H1 (cell line): ENCODE data around the gene SPIRE1. TPM values are rescaled to one million over a fixed set of nuclear protein-coding genes. Genes with fewer than 3 reads are reported as not detected.

Experiments used
- CTCF ChIA-PET: fragments of 300-600 bp; sonication (Branson Sonifier 250); formaldehyde crosslinking; loops from one replicate; lab custom pipeline; 2021; ENCODE audit not compliant: partially characterized antibody; lab: Charles Lee
- POLR2A ChIA-PET: fragments of 300-600 bp; sonication (Branson Sonifier 250); formaldehyde crosslinking; loops from one replicate; lab custom pipeline; 2021; ENCODE audit warnings: inconsistent platforms; ENCODE audit not compliant: partially characterized antibody; lab: Charles Lee
- DNase-seq, 2 experiments: peaks; one replicate each; pipeline versions ENCODE4 v3.0.0 to v3.0.0-alpha.2; 2010 to 2022; ENCODE audit warnings: low spot score in 2 of 2, low read depth in 1 of 2, mixed read lengths in 1 of 2
- FAIRE-seq: peaks from 2 replicates; lab custom pipeline; 2011; peaks lifted over from hg19 to GRCh38; lab: Jason Lieb, UNC
- H2AFZ ChIP-seq: 2 replicates; pipeline ENCODE4 v1.8.1; 2012; ENCODE audit warnings: low read length, inconsistent platforms
- H2AK5ac ChIP-seq: 2 replicates; pipeline ENCODE4 v1.6.1; 2013; ENCODE audit warnings: low read depth, low read length
- H2BK120ac ChIP-seq: replicated peaks from 2 replicates; pipeline ENCODE3; 2013; ENCODE audit warnings: low read depth, low read length, inconsistent platforms
- H2BK12ac ChIP-seq: 2 replicates; pipeline ENCODE4 v1.6.1; 2013; ENCODE audit warnings: low read depth, low read length
- H2BK15ac ChIP-seq: 2 replicates; pipeline ENCODE4 v1.6.1; 2013; ENCODE audit warnings: low read length
- H2BK20ac ChIP-seq: 2 replicates; pipeline ENCODE4 v1.6.1; 2013; ENCODE audit warnings: low read length
- H2BK5ac ChIP-seq: 2 replicates; pipeline ENCODE4 v1.6.1; 2013; ENCODE audit warnings: low read depth, low read length
- H3K14ac ChIP-seq: 2 replicates; pipeline ENCODE4 v1.6.1; 2013; ENCODE audit warnings: inconsistent platforms; ENCODE audit not compliant: insufficient read length
- H3K18ac ChIP-seq: 2 replicates; pipeline ENCODE4 v1.6.1; 2013; ENCODE audit warnings: low read length; ENCODE audit errors: extremely low read depth
- H3K23ac ChIP-seq: 2 replicates; pipeline ENCODE4 v1.6.1; 2013; ENCODE audit warnings: inconsistent platforms; ENCODE audit not compliant: insufficient read length
- H3K23me2 ChIP-seq: 2 replicates; pipeline ENCODE4 v1.6.1; 2013; ENCODE audit warnings: low read depth, low read length
- H3K27ac ChIP-seq: 2 replicates; pipeline ENCODE4 v1.6.1; 2011; ENCODE audit warnings: low read depth, low read length, inconsistent platforms
- H3K27me3 ChIP-seq, 4 experiments: replicated peaks in 1 of 4; 1 replicate in 1 of 4; 2 replicates in 3 of 4; pipeline versions ENCODE4 v1.6.1 to v1.8.1; 2011 to 2013; ENCODE audit warnings: low read length in 3 of 4, mild to moderate bottlenecking in 3 of 4, inconsistent platforms in 2 of 4, mixed read lengths in 2 of 4, moderate library complexity in 1 of 4; ENCODE audit not compliant: control insufficient read depth in 3 of 4, insufficient read depth in 3 of 4; ENCODE audit errors: extremely low read depth in 1 of 4
- H3K36me3 ChIP-seq, 4 experiments: 2 replicates each; pipeline versions ENCODE4 v1.6.1 to v1.8.1; 2011 to 2013; ENCODE audit warnings: mild to moderate bottlenecking in 4 of 4, low read length in 3 of 4, moderate library complexity in 2 of 4, control low read depth in 1 of 4, inconsistent platforms in 1 of 4; ENCODE audit not compliant: insufficient read depth in 4 of 4, control insufficient read depth in 2 of 4
- H3K4ac ChIP-seq: replicated peaks from 2 replicates; pipeline ENCODE3; 2013; ENCODE audit warnings: low read length, low read depth, mixed read lengths, inconsistent platforms; ENCODE audit not compliant: insufficient read length
- H3K4me1 ChIP-seq, 4 experiments: replicated peaks in 1 of 4; 1 replicate in 1 of 4; 2 replicates in 3 of 4; pipeline versions ENCODE4 v1.6.1 to v1.8.1; 2011 to 2013; ENCODE audit warnings: low read length in 3 of 4, inconsistent platforms in 2 of 4, mixed read lengths in 1 of 4; ENCODE audit not compliant: insufficient read depth in 4 of 4, control insufficient read depth in 3 of 4
- H3K4me2 ChIP-seq, 2 experiments: 2 replicates each; pipeline versions ENCODE4 v1.6.1 to v1.8.1; 2011 to 2013; ENCODE audit warnings: low read depth in 2 of 2, low read length in 2 of 2, control low read depth in 1 of 2, inconsistent platforms in 1 of 2, mild to moderate bottlenecking in 1 of 2; ENCODE audit not compliant: insufficient read depth in 1 of 2
- H3K4me3 ChIP-seq, 4 experiments: fragments of 200-600, 300-600 bp in 1 of 4; sonication (generic), shearing (Covaris generic), sonication (Bioruptor Twin) in 1 of 4; 2 replicates each; pipeline versions ENCODE4 v1.5.1 to v1.8.1; 2011 to 2016; ENCODE audit warnings: low read length in 4 of 4, low read depth in 3 of 4, control low read depth in 2 of 4, inconsistent platforms in 2 of 4, mild to moderate bottlenecking in 2 of 4, mixed read lengths in 1 of 4, moderate library complexity in 1 of 4; ENCODE audit not compliant: insufficient read depth in 2 of 4; ENCODE audit errors: extremely low read depth in 1 of 4
- H3K56ac ChIP-seq: replicated peaks from 2 replicates; pipeline ENCODE3; 2013; ENCODE audit warnings: low read depth, mild to moderate bottlenecking, mixed read lengths, low read length, inconsistent platforms; ENCODE audit not compliant: insufficient read length
- H3K79me1 ChIP-seq: 2 replicates; pipeline ENCODE4 v1.6.1; 2013; ENCODE audit warnings: low read depth, low read length, control low read depth
- H3K79me2 ChIP-seq, 2 experiments: 2 replicates each; pipeline versions ENCODE4 v1.6.1 to v1.8.1; 2012 to 2013; ENCODE audit warnings: low read length in 2 of 2, mild to moderate bottlenecking in 2 of 2, inconsistent platforms in 1 of 2; ENCODE audit not compliant: insufficient read depth in 2 of 2, control insufficient read depth in 1 of 2
- H3K9ac ChIP-seq, 4 experiments: replicated peaks in 1 of 4; 1 replicate in 1 of 4; 2 replicates in 3 of 4; pipeline versions ENCODE4 v1.6.1 to v1.8.1; 2011 to 2013; ENCODE audit warnings: low read depth in 3 of 4, low read length in 3 of 4, control low read depth in 2 of 4, mild to moderate bottlenecking in 2 of 4, moderate library complexity in 2 of 4, inconsistent platforms in 1 of 4; ENCODE audit errors: extremely low read depth in 1 of 4
- H3K9me3 ChIP-seq, 2 experiments: 2 replicates each; pipeline versions ENCODE4 v1.6.1 to v1.8.1; 2012 to 2013; ENCODE audit warnings: mild to moderate bottlenecking in 2 of 2, moderate library complexity in 2 of 2, control low read depth in 1 of 2, inconsistent platforms in 1 of 2, low read depth in 1 of 2, low read length in 1 of 2, mixed read lengths in 1 of 2; ENCODE audit not compliant: insufficient read depth in 2 of 2
- H4K20me1 ChIP-seq, 2 experiments: replicated peaks in 1 of 2; 2 replicates each; pipeline versions ENCODE3 to v1.8.1; 2011 to 2013; ENCODE audit warnings: inconsistent platforms in 2 of 2, low read length in 2 of 2, mild to moderate bottlenecking in 1 of 2; ENCODE audit not compliant: insufficient read depth in 2 of 2, control insufficient read depth in 1 of 2
- H4K5ac ChIP-seq: 2 replicates; pipeline ENCODE4 v1.6.1; 2013; ENCODE audit warnings: low read length, low read depth, mixed read lengths, inconsistent platforms; ENCODE audit not compliant: insufficient read length
- H4K8ac ChIP-seq: 2 replicates; pipeline ENCODE4 v1.8.0; 2013; ENCODE audit warnings: mild to moderate bottlenecking, moderate library complexity, low read length, inconsistent platforms; ENCODE audit not compliant: insufficient read depth; ENCODE audit errors: extremely low read depth
- H4K91ac ChIP-seq: replicated peaks from 2 replicates; pipeline ENCODE3; 2013; ENCODE audit warnings: low read length, mixed read lengths, inconsistent platforms; ENCODE audit not compliant: insufficient read length
- ATF3 ChIP-seq: IDR thresholded peaks from 2 replicates; pipeline ENCODE4 v1.6.1; 2011; ENCODE audit warnings: low read depth, mild to moderate bottlenecking, low read length; ENCODE audit not compliant: insufficient read depth
- CTCF ChIP-seq, 3 experiments: IDR thresholded peaks; 1 replicate in 2 of 3; 2 replicates in 1 of 3; pipeline versions ENCODE4 v1.5.1 to v1.6.1; 2011; ENCODE audit warnings: low read length in 3 of 3, mild to moderate bottlenecking in 3 of 3, inconsistent platforms in 2 of 3, low read depth in 1 of 3, moderate library complexity in 1 of 3; ENCODE audit not compliant: insufficient read depth in 1 of 3; ENCODE audit errors: control extremely low read depth in 1 of 3
- GABPA ChIP-seq: IDR thresholded peaks from 2 replicates; pipeline ENCODE4 v1.6.1; 2011; ENCODE audit warnings: mild to moderate bottlenecking, low read length, moderate library complexity, borderline replicate concordance; ENCODE audit not compliant: insufficient read depth
- HDAC6 ChIP-seq: IDR thresholded peaks from one replicate; pipeline ENCODE4 v1.7.1; 2012; ENCODE audit warnings: low read depth, mild to moderate bottlenecking, inconsistent platforms, low read length, moderate library complexity
- NANOG ChIP-seq: IDR thresholded peaks from 2 replicates; pipeline ENCODE4 v1.6.1; 2011; ENCODE audit warnings: low read length, low read depth, mild to moderate bottlenecking, inconsistent platforms; ENCODE audit not compliant: insufficient read depth, poor library complexity, severe bottlenecking
- SIRT6 ChIP-seq: IDR thresholded peaks from one replicate; pipeline ENCODE4 v1.7.1; 2012; ENCODE audit warnings: low read length, inconsistent platforms
- SIX5 ChIP-seq: IDR thresholded peaks from 2 replicates; pipeline ENCODE4 v1.6.1; 2011; ENCODE audit warnings: mild to moderate bottlenecking, low read depth, low read length
- SP4 ChIP-seq: IDR thresholded peaks from 2 replicates; pipeline ENCODE4 v1.6.1; 2012; ENCODE audit warnings: low read length, inconsistent platforms
- TAF1 ChIP-seq: IDR thresholded peaks from 2 replicates; pipeline ENCODE4 v1.6.1; 2011; ENCODE audit warnings: mild to moderate bottlenecking, low read depth, low read length
- TBP ChIP-seq: IDR thresholded peaks from 2 replicates; pipeline ENCODE4 v1.6.1; 2011; ENCODE audit warnings: low read depth, low read length, improper control_type of control experiment
- YY1 ChIP-seq: IDR thresholded peaks from 2 replicates; pipeline ENCODE4 v1.6.1; 2011; ENCODE audit warnings: low read depth, mild to moderate bottlenecking, low read length
- ZNF274 ChIP-seq: IDR thresholded peaks from 2 replicates; pipeline ENCODE4 v1.7.0; 2012; ENCODE audit warnings: low read length, borderline replicate concordance; ENCODE audit errors: extremely low read depth
- WGBS, 2 experiments: shearing (Covaris generic) in 1 of 2; methylation state at CpG; one replicate each; pipeline versions ENCODE4 v1.1.6 to v1.1.7; 2013 to 2015; ENCODE audit warnings: low lambda C conversion rate in 2 of 2, mixed read lengths in 2 of 2, inconsistent platforms in 1 of 2, low coverage in 1 of 2, missing lambda C conversion rate in 1 of 2; ENCODE audit not compliant: insufficient replicate concordance in 2 of 2, insufficient coverage in 1 of 2, insufficient read length in 1 of 2; ENCODE audit errors: extremely low coverage in 1 of 2, missing lambda C conversion rate in 1 of 2; 5-methylcytosine and 5-hydroxymethylcytosine counted together
- polyA plus RNA-seq, 7 experiments: library from polyadenylated mRNA; depleted of rRNA in 3 of 7; stranded (reverse) in 5 of 7; unstranded in 2 of 7; fragments of >200 nt in 5 of 7; fragments of 200-250 nt in 2 of 7; gene quantifications; 1 replicate in 5 of 7; 2 replicates in 1 of 7; 4 replicates in 1 of 7; pipeline versions ENCODE4 v1.2.1 to v1.2.3, GENCODE V29; 2011 to 2013; ENCODE audit warnings: missing spikeins in 2 of 7, mixed read lengths in 2 of 7
- total RNA-seq: library from RNA; stranded (reverse); fragmentation: NEBNext Ultra II Directional; extraction: Animal tissue kit (Norgen Biotek cat#: 25700); gene quantifications from 2 replicates; pipeline ENCODE4 v1.2.1, GENCODE V29; 2021

Gene SPIRE1
- total and polyA plus RNA-seq, 2 of the 8 experiments (the other 6 are each of a cell fraction or from before 2014, with no cell fraction given): 6.0 to 21.5 TPM

- Histone ChIP-seq H3K36me3 (no peaks in the 10 kb centered on the region), H3K79me2 (no peaks in the 10 kb centered on the region), H3K14ac (no peak overlapping the region), H4K91ac (no peak overlapping the region), H3K27ac (no peak overlapping the region), H2AFZ (no peak overlapping the region), H3K4me1 (no peaks in the 10 kb centered on the region), H2BK15ac (no peak overlapping the region), H3K4me2 (no peak overlapping the region), H3K4ac (no peak overlapping the region), H2AK5ac (no peak overlapping the region), H2BK120ac (no peak overlapping the region), H4K8ac (no peak overlapping the region), H3K23me2 (no peaks in the 10 kb centered on the region), H2BK5ac (no peak overlapping the region), H3K23ac (no peak overlapping the region), H3K18ac (no peak overlapping the region), H3K4me3 (no peak overlapping the region), H3K9ac (no peak overlapping the region), H3K27me3 (no peaks in the 10 kb centered on the region), H3K79me1 (no peaks in the 10 kb centered on the region), H2BK12ac (no peak overlapping the region), H2BK20ac (no peak overlapping the region), H3K56ac (no peak overlapping the region), H3K9me3 (no peaks in the 10 kb centered on the region), H4K20me1 (no peaks in the 10 kb centered on the region), H4K5ac (no peak overlapping the region)
- ChIA-PET CTCF (interaction anchor here (1.3 kb wide), 1 partner anchor 112 kb away, joined by 3 read pairs; no protein-coding TSS in a partner anchor), POLR2A (no interaction called here)
- DNase-seq (no peak), FAIRE-seq (no peak)
- 82% methylated on average over 2 of the region's 2 CpGs; no CpG with 5 or more reads in 1 of the 2 experiments for WGBS, 2 experiments
- TF ChIP-seq ZNF274: no peak
- TF ChIP-seq SP4: no peak
- TF ChIP-seq GABPA: no peak
- no peak for TF ChIP-seq HDAC6
- no peak for TF ChIP-seq CTCF (IDR thresholded peaks at IDR 0.05; ENCODE audit: control extremely low read depth in 1 of 3, insufficient read depth in 1 of 3, low read depth in 1 of 3, low read length in 3 of 3)
- TF ChIP-seq SIRT6: no peak
- TF ChIP-seq TAF1: no peak
- TF ChIP-seq NANOG: no peak
- TF ChIP-seq TBP: no peak
- no peak for TF ChIP-seq YY1
- no peak for TF ChIP-seq ATF3
- TF ChIP-seq SIX5: no peak
Measured at GRCh38 chr18:12534820-12535219, 123.1 kb downstream of the SPIRE1 start.
